Measurements from ENCODE around the gene SLC6A6. TPM values are rescaled to one million over a fixed set of nuclear protein-coding genes. Genes with fewer than 3 reads are reported as not detected.

The SLC6A6 gene
- total and polyA plus RNA-seq, 4 donors: 0.92 to 7.2 (median 2.9) TPM

DNA sequence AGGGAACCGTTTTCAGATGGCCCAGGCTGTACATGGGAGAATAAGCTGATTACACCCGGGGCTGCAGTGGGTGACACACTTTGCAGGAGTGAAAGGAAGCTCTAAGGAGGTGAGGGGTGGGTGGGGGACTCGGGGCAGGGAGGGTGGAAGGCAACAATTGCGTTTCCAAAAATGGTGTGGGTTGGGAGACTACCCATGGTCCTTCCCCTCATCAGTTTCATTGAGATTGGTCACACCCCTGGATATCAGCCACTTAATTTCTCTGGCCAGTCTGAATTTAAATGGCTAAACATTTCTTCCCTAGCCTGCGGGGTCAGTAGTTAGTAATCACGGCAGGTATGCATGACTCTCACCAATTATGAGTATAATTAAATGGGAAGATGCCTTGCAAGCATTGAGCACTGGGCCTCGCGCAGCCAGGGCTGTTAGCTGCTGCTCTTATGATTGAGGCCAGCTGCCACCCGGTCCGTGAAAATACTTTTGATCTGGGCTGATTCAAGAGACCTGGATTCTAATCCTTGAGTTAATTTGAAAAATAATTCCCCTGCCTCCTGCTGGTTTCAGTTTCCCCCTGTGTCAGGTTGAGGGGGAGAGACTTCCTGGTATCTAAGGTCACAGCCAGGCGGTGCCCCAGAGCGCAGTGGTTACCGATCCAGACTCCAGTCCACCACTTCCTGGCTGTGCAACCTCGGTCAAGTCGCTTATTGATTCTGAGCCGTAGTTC, 23.3 kb downstream of the SLC6A6 start:
- H3K9ac ChIP-seq (ENCODE audit: low read depth in 1 of 2, low read length in 2 of 2): no peak overlapping the region
- no peak overlapping the region for H3K4me3 ChIP-seq (ENCODE audit: low read depth in 1 of 3, low read length in 3 of 3)
- H3K4me1 ChIP-seq (ENCODE audit: control insufficient read depth in 4 of 4, insufficient read depth in 4 of 4, low read length in 3 of 4): peaks cover 0 to 9% (median 4%) of the 10 kb centered on the region in 4 donors
- DNase-seq (ENCODE audit: low spot score): no peak
- TF ChIP-seq RXRA (IDR thresholded peaks at IDR 0.05): no peak
- TF ChIP-seq, protein P1, sequence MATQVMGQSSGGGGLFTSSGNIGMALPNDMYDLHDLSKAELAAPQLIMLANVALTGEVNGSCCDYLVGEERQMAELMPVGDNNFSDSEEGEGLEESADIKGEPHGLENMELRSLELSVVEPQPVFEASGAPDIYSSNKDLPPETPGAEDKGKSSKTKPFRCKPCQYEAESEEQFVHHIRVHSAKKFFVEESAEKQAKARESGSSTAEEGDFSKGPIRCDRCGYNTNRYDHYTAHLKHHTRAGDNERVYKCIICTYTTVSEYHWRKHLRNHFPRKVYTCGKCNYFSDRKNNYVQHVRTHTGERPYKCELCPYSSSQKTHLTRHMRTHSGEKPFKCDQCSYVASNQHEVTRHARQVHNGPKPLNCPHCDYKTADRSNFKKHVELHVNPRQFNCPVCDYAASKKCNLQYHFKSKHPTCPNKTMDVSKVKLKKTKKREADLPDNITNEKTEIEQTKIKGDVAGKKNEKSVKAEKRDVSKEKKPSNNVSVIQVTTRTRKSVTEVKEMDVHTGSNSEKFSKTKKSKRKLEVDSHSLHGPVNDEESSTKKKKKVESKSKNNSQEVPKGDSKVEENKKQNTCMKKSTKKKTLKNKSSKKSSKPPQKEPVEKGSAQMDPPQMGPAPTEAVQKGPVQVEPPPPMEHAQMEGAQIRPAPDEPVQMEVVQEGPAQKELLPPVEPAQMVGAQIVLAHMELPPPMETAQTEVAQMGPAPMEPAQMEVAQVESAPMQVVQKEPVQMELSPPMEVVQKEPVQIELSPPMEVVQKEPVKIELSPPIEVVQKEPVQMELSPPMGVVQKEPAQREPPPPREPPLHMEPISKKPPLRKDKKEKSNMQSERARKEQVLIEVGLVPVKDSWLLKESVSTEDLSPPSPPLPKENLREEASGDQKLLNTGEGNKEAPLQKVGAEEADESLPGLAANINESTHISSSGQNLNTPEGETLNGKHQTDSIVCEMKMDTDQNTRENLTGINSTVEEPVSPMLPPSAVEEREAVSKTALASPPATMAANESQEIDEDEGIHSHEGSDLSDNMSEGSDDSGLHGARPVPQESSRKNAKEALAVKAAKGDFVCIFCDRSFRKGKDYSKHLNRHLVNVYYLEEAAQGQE (IDR thresholded peaks at IDR 0.05): no peak
- TF ChIP-seq EGR1 (IDR thresholded peaks at IDR 0.05; ENCODE audit: low read depth in 2 of 2): no peak
- TF ChIP-seq FOXA2 (IDR thresholded peaks at IDR 0.05): no peak
- no peak for TF ChIP-seq FOXA1 (IDR thresholded peaks at IDR 0.05)
- TF ChIP-seq, protein P2, sequence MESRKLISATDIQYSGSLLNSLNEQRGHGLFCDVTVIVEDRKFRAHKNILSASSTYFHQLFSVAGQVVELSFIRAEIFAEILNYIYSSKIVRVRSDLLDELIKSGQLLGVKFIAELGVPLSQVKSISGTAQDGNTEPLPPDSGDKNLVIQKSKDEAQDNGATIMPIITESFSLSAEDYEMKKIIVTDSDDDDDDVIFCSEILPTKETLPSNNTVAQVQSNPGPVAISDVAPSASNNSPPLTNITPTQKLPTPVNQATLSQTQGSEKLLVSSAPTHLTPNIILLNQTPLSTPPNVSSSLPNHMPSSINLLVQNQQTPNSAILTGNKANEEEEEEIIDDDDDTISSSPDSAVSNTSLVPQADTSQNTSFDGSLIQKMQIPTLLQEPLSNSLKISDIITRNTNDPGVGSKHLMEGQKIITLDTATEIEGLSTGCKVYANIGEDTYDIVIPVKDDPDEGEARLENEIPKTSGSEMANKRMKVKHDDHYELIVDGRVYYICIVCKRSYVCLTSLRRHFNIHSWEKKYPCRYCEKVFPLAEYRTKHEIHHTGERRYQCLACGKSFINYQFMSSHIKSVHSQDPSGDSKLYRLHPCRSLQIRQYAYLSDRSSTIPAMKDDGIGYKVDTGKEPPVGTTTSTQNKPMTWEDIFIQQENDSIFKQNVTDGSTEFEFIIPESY (IDR thresholded peaks at IDR 0.05): no peak
- TF ChIP-seq, protein P3, sequence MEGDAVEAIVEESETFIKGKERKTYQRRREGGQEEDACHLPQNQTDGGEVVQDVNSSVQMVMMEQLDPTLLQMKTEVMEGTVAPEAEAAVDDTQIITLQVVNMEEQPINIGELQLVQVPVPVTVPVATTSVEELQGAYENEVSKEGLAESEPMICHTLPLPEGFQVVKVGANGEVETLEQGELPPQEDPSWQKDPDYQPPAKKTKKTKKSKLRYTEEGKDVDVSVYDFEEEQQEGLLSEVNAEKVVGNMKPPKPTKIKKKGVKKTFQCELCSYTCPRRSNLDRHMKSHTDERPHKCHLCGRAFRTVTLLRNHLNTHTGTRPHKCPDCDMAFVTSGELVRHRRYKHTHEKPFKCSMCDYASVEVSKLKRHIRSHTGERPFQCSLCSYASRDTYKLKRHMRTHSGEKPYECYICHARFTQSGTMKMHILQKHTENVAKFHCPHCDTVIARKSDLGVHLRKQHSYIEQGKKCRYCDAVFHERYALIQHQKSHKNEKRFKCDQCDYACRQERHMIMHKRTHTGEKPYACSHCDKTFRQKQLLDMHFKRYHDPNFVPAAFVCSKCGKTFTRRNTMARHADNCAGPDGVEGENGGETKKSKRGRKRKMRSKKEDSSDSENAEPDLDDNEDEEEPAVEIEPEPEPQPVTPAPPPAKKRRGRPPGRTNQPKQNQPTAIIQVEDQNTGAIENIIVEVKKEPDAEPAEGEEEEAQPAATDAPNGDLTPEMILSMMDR (IDR thresholded peaks at IDR 0.05; ENCODE audit: low read depth, low read length, missing input control): no peak
- TF ChIP-seq HNF4G (IDR thresholded peaks at IDR 0.05): no peak
- TF ChIP-seq TAF1 (conservative IDR thresholded peaks at IDR 0.05): no peak
- no peak overlapping the region for H3K27ac ChIP-seq (ENCODE audit: low read depth in 1 of 2, low read length in 2 of 2)
- WGBS: 71% methylated on average over 16 of the region's 16 CpGs
- no peaks in the 10 kb centered on the region for H3K9me3 ChIP-seq (ENCODE audit: control insufficient read depth in 4 of 4, low read length in 3 of 4)
- peaks cover 0 to 10% (median 2%) of the 10 kb centered on the region in 4 donors for H3K27me3 ChIP-seq (ENCODE audit: control insufficient read depth in 4 of 4, insufficient read depth in 4 of 4, low read length in 3 of 4)
- no peaks in the 10 kb centered on the region for H3K36me3 ChIP-seq (ENCODE audit: control insufficient read depth in 4 of 4, insufficient read depth in 3 of 4, low read depth in 1 of 4, low read length in 3 of 4)

DNA sequence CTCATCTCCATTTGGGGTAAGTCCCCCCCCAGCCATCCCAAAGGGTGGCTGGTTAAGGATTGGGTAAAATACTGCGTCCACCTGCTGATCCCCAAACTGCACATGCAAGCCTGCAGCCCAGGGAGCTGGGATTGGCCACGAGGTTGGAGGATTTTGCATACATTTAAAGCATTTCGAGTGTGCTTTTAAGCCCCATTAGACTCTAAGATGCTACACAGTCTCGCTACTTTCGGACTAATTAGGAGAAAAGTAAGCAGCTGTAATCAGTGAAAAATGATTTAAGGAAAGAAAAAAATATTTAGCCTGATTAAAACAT, 23.9 kb downstream of the SLC6A6 start:
- Histone ChIP-seq H3K27me3 (ENCODE audit: control insufficient read depth in 4 of 4, insufficient read depth in 4 of 4, low read length in 3 of 4) (peaks cover 0 to 10% (median under 1%) of the 10 kb centered on the region in 4 donors), H3K9me3 (ENCODE audit: control insufficient read depth in 4 of 4, low read length in 3 of 4) (no peaks in the 10 kb centered on the region), H3K27ac (ENCODE audit: low read depth in 1 of 2, low read length in 2 of 2) (no peak overlapping the region), H3K9ac (ENCODE audit: low read depth in 1 of 2, low read length in 2 of 2) (no peak overlapping the region), H3K4me1 (ENCODE audit: control insufficient read depth in 4 of 4, insufficient read depth in 4 of 4, low read length in 3 of 4) (peaks cover 0 to 13% (median 6%) of the 10 kb centered on the region in 4 donors), H3K4me3 (ENCODE audit: low read depth in 1 of 3, low read length in 3 of 3) (no peak overlapping the region), H3K36me3 (ENCODE audit: control insufficient read depth in 4 of 4, insufficient read depth in 3 of 4, low read depth in 1 of 4, low read length in 3 of 4) (no peaks in the 10 kb centered on the region)
- WGBS: 88% methylated on average over 5 of the region's 5 CpGs
- DNase-seq (ENCODE audit: low spot score): no peak
- TF ChIP-seq HNF4G (IDR thresholded peaks at IDR 0.05) (no peak), MAX (IDR thresholded peaks at IDR 0.05) (no peak), JUND (IDR thresholded peaks at IDR 0.05) (no peak), SP1 (IDR thresholded peaks at IDR 0.05) (no peak), RXRA (IDR thresholded peaks at IDR 0.05) (no peak), GABPA (IDR thresholded peaks at IDR 0.05 in 1 of 2, conservative IDR thresholded peaks at IDR 0.05 in 1 of 2) (no peak), FOXA2 (IDR thresholded peaks at IDR 0.05) (no peak), TAF1 (conservative IDR thresholded peaks at IDR 0.05) (no peak), NR2F2 (IDR thresholded peaks at IDR 0.05) (no peak), YY1 (IDR thresholded peaks at IDR 0.05) (no peak), FOXA1 (IDR thresholded peaks at IDR 0.05) (no peak), RAD21 (IDR thresholded peaks at IDR 0.05) (no peak)
- TF ChIP-seq, protein P4, sequence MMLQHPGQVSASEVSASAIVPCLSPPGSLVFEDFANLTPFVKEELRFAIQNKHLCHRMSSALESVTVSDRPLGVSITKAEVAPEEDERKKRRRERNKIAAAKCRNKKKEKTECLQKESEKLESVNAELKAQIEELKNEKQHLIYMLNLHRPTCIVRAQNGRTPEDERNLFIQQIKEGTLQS (IDR thresholded peaks at IDR 0.05): no peak
- TF ChIP-seq, protein P2 (IDR thresholded peaks at IDR 0.05): no peak
- TF ChIP-seq, protein P3 (IDR thresholded peaks at IDR 0.05; ENCODE audit: low read depth, low read length, missing input control): no peak

Measured in liver (tissue), 9 donors.